IMR-90 (cell line): ENCODE data around the gene KCNQ1. TPM values are rescaled to one million over a fixed set of nuclear protein-coding genes. Genes with fewer than 3 reads are reported as not detected.

Source experiments
- ATAC-seq: fragments of 200-7000 bp; cut with Tn5 transposase; 2 replicates; pipeline ENCODE4 v1.9.1; 2020; ENCODE audit warnings: low read depth, mild to moderate bottlenecking, moderate library complexity
- BruUV-seq: library from RNA; stranded (reverse); fragments of 400-500 nt; replicated peaks from 2 replicates; lab custom pipeline; 2021; lab: Mats Ljungman, UMichigan
- CTCF ChIA-PET: fragments of 300-600 bp; formaldehyde crosslinking; extraction: SDS; loops from one replicate; lab custom pipeline; 2021; ENCODE audit warnings: antibody characterized with exemption; lab: Yijun Ruan, JAX
- POLR2A ChIA-PET: fragments of 300-600 bp; sonication (Branson Sonifier 250); formaldehyde crosslinking; loops from one replicate; lab custom pipeline; 2022; ENCODE audit warnings: antibody characterized with exemption; ENCODE audit not compliant: unreplicated experiment; lab: Charles Lee
- DNase-seq: peaks from one replicate; pipeline ENCODE4 v3.0.0; 2013
- H2AFZ ChIP-seq: replicated peaks from 2 replicates; pipeline ENCODE3; 2013; ENCODE audit warnings: low read length, mild to moderate bottlenecking; ENCODE audit not compliant: poor library complexity
- H2AK5ac ChIP-seq: 2 replicates; pipeline ENCODE4 v1.6.1; 2013; ENCODE audit warnings: low read depth, low read length, inconsistent platforms
- H2AK9ac ChIP-seq: replicated peaks from 2 replicates; pipeline ENCODE3; 2013; ENCODE audit warnings: mild to moderate bottlenecking, low read depth, low read length, moderate library complexity; ENCODE audit not compliant: poor library complexity
- H2BK120ac ChIP-seq: 2 replicates; pipeline ENCODE4 v1.6.1; 2013; ENCODE audit warnings: low read depth, low read length, inconsistent platforms
- H2BK15ac ChIP-seq: 3 replicates; pipeline ENCODE4 v1.6.1; 2013; ENCODE audit warnings: low read depth, low read length, inconsistent platforms
- H2BK20ac ChIP-seq: 2 replicates; pipeline ENCODE4 v1.6.1; 2013; ENCODE audit warnings: low read depth, mild to moderate bottlenecking, inconsistent platforms, low read length, moderate library complexity
- H2BK5ac ChIP-seq: 2 replicates; pipeline ENCODE4 v1.6.1; 2013; ENCODE audit warnings: mild to moderate bottlenecking, low read depth, low read length, inconsistent platforms; ENCODE audit not compliant: poor library complexity, severe bottlenecking
- H3K14ac ChIP-seq: replicated peaks from 2 replicates; pipeline ENCODE4 v1.6.1; 2013; ENCODE audit warnings: low read depth, low read length, inconsistent platforms
- H3K18ac ChIP-seq: 2 replicates; pipeline ENCODE4 v1.6.1; 2013; ENCODE audit warnings: low read depth, low read length, control low read depth
- H3K23ac ChIP-seq: 2 replicates; pipeline ENCODE4 v1.6.1; 2013; ENCODE audit warnings: low read depth, low read length, inconsistent platforms
- H3K27ac ChIP-seq: 2 replicates; pipeline ENCODE4 v1.5.1; 2013; ENCODE audit warnings: mild to moderate bottlenecking, control low read depth, low read length; ENCODE audit not compliant: insufficient read depth
- H3K27me3 ChIP-seq: 2 replicates; pipeline ENCODE4 v1.6.1; 2013; ENCODE audit warnings: low read length; ENCODE audit not compliant: control insufficient read depth, insufficient read depth
- H3K36me3 ChIP-seq: 2 replicates; pipeline ENCODE4 v1.6.1; 2013; ENCODE audit warnings: low read length, mixed read lengths; ENCODE audit not compliant: control insufficient read depth, insufficient read depth
- H3K4ac ChIP-seq: 2 replicates; pipeline ENCODE4 v1.6.1; 2013; ENCODE audit warnings: low read depth, low read length, inconsistent platforms
- H3K4me1 ChIP-seq: 2 replicates; pipeline ENCODE4 v1.6.1; 2013; ENCODE audit warnings: low read length, mixed read lengths; ENCODE audit not compliant: control insufficient read depth, insufficient read depth
- H3K4me2 ChIP-seq: 2 replicates; pipeline ENCODE4 v1.6.1; 2013; ENCODE audit warnings: low read depth, mild to moderate bottlenecking, control low read depth, low read length, moderate library complexity
- H3K4me3 ChIP-seq: 2 replicates; pipeline ENCODE4 v1.5.1; 2013; ENCODE audit warnings: low read depth, mild to moderate bottlenecking, control low read depth, low read length, moderate library complexity; ENCODE audit not compliant: insufficient read depth
- H3K56ac ChIP-seq: 2 replicates; pipeline ENCODE4 v1.6.1; 2013; ENCODE audit warnings: low read length, inconsistent platforms; ENCODE audit not compliant: insufficient read depth; ENCODE audit errors: extremely low read depth
- H3K79me1 ChIP-seq, 2 experiments: 2 replicates each; pipeline ENCODE4 v1.6.1; 2013; ENCODE audit warnings: low read length in 2 of 2, inconsistent platforms in 1 of 2, low read depth in 1 of 2
- H3K9ac ChIP-seq: 2 replicates; pipeline ENCODE4 v1.6.1; 2013; ENCODE audit warnings: low read depth, low read length, control low read depth
- H3K9me1 ChIP-seq: 2 replicates; pipeline ENCODE4 v1.6.1; 2013; ENCODE audit warnings: low read length, inconsistent platforms; ENCODE audit not compliant: insufficient read depth
- H3K9me3 ChIP-seq: 2 replicates; pipeline ENCODE4 v1.6.1; 2013; ENCODE audit warnings: low read length; ENCODE audit not compliant: control insufficient read depth, insufficient read depth
- H4K20me1 ChIP-seq: 2 replicates; pipeline ENCODE4 v1.6.1; 2013; ENCODE audit warnings: low read length, inconsistent platforms; ENCODE audit not compliant: insufficient read depth
- H4K5ac ChIP-seq: 2 replicates; pipeline ENCODE4 v1.6.1; 2013; ENCODE audit warnings: mild to moderate bottlenecking, low read depth, low read length, control low read depth
- H4K8ac ChIP-seq, 2 experiments: 2 replicates each; pipeline ENCODE4 v1.6.1; 2013; ENCODE audit warnings: low read depth in 2 of 2, low read length in 2 of 2, control low read depth in 1 of 2, inconsistent platforms in 1 of 2
- H4K91ac ChIP-seq: 2 replicates; pipeline ENCODE4 v1.6.1; 2013; ENCODE audit warnings: low read depth, low read length, inconsistent platforms; ENCODE audit not compliant: insufficient read depth
- BHLHE40 ChIP-seq: fragments of 150-350 bp; IDR thresholded peaks from 2 replicates; pipeline ENCODE4 v1.6.1; 2016; ENCODE audit warnings: mild to moderate bottlenecking, low read depth, low read length
- CEBPB ChIP-seq: IDR thresholded peaks from 2 replicates; pipeline ENCODE4 v1.6.1; 2012; ENCODE audit warnings: low read depth, low read length, improper control_type of control experiment
- CHD1 ChIP-seq: IDR thresholded peaks from 2 replicates; pipeline ENCODE4 v1.6.1; 2012; ENCODE audit warnings: low read depth, low read length, improper control_type of control experiment
- FOS ChIP-seq: fragments of 150-350 bp; IDR thresholded peaks from 2 replicates; pipeline ENCODE4 v1.6.1; 2016; ENCODE audit warnings: low read depth, low read length
- MXI1 ChIP-seq: IDR thresholded peaks from 2 replicates; pipeline ENCODE4 v1.6.1; 2012; ENCODE audit warnings: low read depth, mild to moderate bottlenecking, low read length, moderate library complexity, borderline replicate concordance
- POLR2A ChIP-seq: IDR thresholded peaks from 2 replicates; pipeline ENCODE4 v1.6.1; 2012; ENCODE audit warnings: mild to moderate bottlenecking, low read depth, low read length
- RCOR1 ChIP-seq: IDR thresholded peaks from 2 replicates; pipeline ENCODE4 v1.6.1; 2012; ENCODE audit warnings: mild to moderate bottlenecking, low read length, improper control_type of control experiment; ENCODE audit not compliant: insufficient replicate concordance
- WGBS, 2 experiments: methylation state at CpG; one replicate each; pipeline versions ENCODE4 v1.1.5 to v1.1.7; 2013; ENCODE audit warnings: missing lambda C conversion rate in 2 of 2; ENCODE audit not compliant: insufficient read length in 1 of 2; ENCODE audit errors: extremely low coverage in 2 of 2; 5-methylcytosine and 5-hydroxymethylcytosine counted together
- dilution Hi-C: fragments of 300-500 bp; cut with HindIII; formaldehyde crosslinking; loops from one replicate; pipeline ENCODE4 v1.14.3; 2018; ENCODE audit warnings: low sequenced_read_pairs; ENCODE audit not compliant: unreplicated experiment
- in situ Hi-C: fragments of 300-500 bp; cut with MboI; formaldehyde crosslinking; loops from 3 replicates; pipeline ENCODE4 v1.14.3; 2019; ENCODE audit warnings: low sequenced_read_pairs, inconsistent platforms, mixed read lengths
- intact Hi-C: fragments of 100-400 bp; cut with micrococcal nuclease; formaldehyde crosslinking; loops from 2 replicates; pipeline ENCODE4 v1.10.0; 2022
- polyA plus RNA-seq, 3 experiments: library from polyadenylated mRNA; depleted of rRNA; stranded (reverse); fragments of >200 nt; gene quantifications; 2 replicates each; pipeline ENCODE4 v1.2.3, GENCODE V29; 2012; ENCODE audit warnings: low replicate concordance in 1 of 3
- total RNA-seq: library from RNA; depleted of rRNA; stranded (reverse); fragments of >200 nt; gene quantifications from 2 replicates; pipeline ENCODE4 v1.2.3, GENCODE V29; 2012
- TF ChIP-seq, protein P1 (sequence below): conservative IDR thresholded peaks from 2 replicates; pipeline ENCODE4 v1.5.1; 2012; ENCODE audit warnings: mild to moderate bottlenecking, low read depth, low read length, improper control_type of control experiment
- TF ChIP-seq, protein P2 (sequence below): fragments of 150-350 bp; IDR thresholded peaks from 2 replicates; pipeline ENCODE4 v1.6.1; 2017; ENCODE audit warnings: mild to moderate bottlenecking, antibody characterized with exemption, low read length, low read depth
- TF ChIP-seq, protein P3 (sequence below): fragments of 150-350 bp; IDR thresholded peaks from 2 replicates; pipeline ENCODE4 v1.6.1; 2016; ENCODE audit warnings: low read depth, mild to moderate bottlenecking, low read length, moderate library complexity, borderline replicate concordance

Gene KCNQ1
- total and polyA plus RNA-seq, 2 of the 4 experiments (the other 2 are of a cell fraction): 0.07 TPM; not detected in 1

DNA sequence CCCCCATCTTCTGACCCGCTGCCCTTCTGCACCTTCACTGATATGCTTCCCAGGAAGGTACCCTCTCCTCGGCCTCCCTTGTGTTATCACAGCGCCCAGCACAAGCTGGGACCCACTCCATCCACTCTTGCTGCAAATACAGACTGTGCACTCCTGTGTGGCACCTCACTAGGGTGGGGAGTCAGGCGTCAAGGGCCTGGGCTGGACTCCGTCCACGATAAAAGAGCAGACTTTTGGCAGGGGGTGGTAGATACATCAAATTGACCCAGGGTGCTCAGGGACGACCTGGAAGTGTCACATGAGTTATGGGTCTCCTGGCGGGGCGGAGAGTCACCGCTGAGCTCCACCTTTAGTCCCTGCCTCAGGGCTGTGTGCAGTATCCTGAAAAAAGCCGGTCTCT lies 1.4 kb upstream of the KCNQ1 start:
- no peak overlapping the region for H2AFZ ChIP-seq
- H3K9me1 ChIP-seq: no peaks in the 10 kb centered on the region
- H2BK5ac ChIP-seq: no peak overlapping the region
- POLR2A ChIA-PET: no interaction called here
- H2AK5ac ChIP-seq: no peak overlapping the region
- no peak overlapping the region for H2BK20ac ChIP-seq
- no peak overlapping the region for H3K27ac ChIP-seq
- no peaks in the 10 kb centered on the region for H3K79me1 ChIP-seq
- in situ Hi-C loops: no loop called here
- no peak overlapping the region for H3K4ac ChIP-seq
- H4K5ac ChIP-seq: no peak overlapping the region
- H3K14ac ChIP-seq: no peak overlapping the region
- TF ChIP-seq, protein P1, sequence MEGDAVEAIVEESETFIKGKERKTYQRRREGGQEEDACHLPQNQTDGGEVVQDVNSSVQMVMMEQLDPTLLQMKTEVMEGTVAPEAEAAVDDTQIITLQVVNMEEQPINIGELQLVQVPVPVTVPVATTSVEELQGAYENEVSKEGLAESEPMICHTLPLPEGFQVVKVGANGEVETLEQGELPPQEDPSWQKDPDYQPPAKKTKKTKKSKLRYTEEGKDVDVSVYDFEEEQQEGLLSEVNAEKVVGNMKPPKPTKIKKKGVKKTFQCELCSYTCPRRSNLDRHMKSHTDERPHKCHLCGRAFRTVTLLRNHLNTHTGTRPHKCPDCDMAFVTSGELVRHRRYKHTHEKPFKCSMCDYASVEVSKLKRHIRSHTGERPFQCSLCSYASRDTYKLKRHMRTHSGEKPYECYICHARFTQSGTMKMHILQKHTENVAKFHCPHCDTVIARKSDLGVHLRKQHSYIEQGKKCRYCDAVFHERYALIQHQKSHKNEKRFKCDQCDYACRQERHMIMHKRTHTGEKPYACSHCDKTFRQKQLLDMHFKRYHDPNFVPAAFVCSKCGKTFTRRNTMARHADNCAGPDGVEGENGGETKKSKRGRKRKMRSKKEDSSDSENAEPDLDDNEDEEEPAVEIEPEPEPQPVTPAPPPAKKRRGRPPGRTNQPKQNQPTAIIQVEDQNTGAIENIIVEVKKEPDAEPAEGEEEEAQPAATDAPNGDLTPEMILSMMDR: no peak
- TF ChIP-seq FOS: no peak
- TF ChIP-seq POLR2A: no peak
- no peak for TF ChIP-seq MXI1
- no peak for TF ChIP-seq RCOR1
- no peak for TF ChIP-seq BHLHE40
- no peak for TF ChIP-seq CEBPB
- no peak for TF ChIP-seq CHD1
- TF ChIP-seq, protein P2, sequence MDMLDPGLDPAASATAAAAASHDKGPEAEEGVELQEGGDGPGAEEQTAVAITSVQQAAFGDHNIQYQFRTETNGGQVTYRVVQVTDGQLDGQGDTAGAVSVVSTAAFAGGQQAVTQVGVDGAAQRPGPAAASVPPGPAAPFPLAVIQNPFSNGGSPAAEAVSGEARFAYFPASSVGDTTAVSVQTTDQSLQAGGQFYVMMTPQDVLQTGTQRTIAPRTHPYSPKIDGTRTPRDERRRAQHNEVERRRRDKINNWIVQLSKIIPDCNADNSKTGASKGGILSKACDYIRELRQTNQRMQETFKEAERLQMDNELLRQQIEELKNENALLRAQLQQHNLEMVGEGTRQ: no peak
- TF ChIP-seq, protein P3, sequence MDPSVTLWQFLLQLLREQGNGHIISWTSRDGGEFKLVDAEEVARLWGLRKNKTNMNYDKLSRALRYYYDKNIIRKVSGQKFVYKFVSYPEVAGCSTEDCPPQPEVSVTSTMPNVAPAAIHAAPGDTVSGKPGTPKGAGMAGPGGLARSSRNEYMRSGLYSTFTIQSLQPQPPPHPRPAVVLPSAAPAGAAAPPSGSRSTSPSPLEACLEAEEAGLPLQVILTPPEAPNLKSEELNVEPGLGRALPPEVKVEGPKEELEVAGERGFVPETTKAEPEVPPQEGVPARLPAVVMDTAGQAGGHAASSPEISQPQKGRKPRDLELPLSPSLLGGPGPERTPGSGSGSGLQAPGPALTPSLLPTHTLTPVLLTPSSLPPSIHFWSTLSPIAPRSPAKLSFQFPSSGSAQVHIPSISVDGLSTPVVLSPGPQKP: no peak
- H2BK120ac ChIP-seq: no peak overlapping the region
- CTCF ChIA-PET: no interaction called here
- H4K91ac ChIP-seq: no peak overlapping the region
- 100% methylated on average over 1 of the region's 11 CpGs; no CpG with 5 or more reads in 1 of the 2 experiments for WGBS, 2 experiments
- H3K23ac ChIP-seq: no peak overlapping the region
- intact Hi-C loops: no loop called here
- ATAC-seq (no peak), DNase-seq (no peak)
- no peak overlapping the region for H4K8ac ChIP-seq
- no peak overlapping the region for H2BK15ac ChIP-seq
- H3K27me3 ChIP-seq: peaks cover 45% of the 10 kb centered on the region
- H3K18ac ChIP-seq: no peak overlapping the region
- no peak overlapping the region for H2AK9ac ChIP-seq
- H3K9ac ChIP-seq: no peak overlapping the region
- no peak overlapping the region for H3K56ac ChIP-seq
- no peaks in the 10 kb centered on the region for H3K4me1 ChIP-seq
- BruUV-seq: no TSS peak
- H3K36me3 ChIP-seq: no peaks in the 10 kb centered on the region
- dilution Hi-C loops: no loop called here
- no peak overlapping the region for H3K4me2 ChIP-seq
- no peaks in the 10 kb centered on the region; the same call in 1 of the 2 replicates for H3K9me3 ChIP-seq
- no peak overlapping the region for H3K4me3 ChIP-seq
- H4K20me1 ChIP-seq: no peaks in the 10 kb centered on the region
